Astrocyte of the cerebellum (primary cell): ENCODE measurements around the gene RHOG.

ENCODE experiments used
- DNase-seq: peaks from one replicate; pipeline ENCODE4 v3.0.0-alpha.2; 2011; ENCODE audit warnings: low read depth
- H3K4me3 ChIP-seq: 2 replicates; pipeline ENCODE4 v1.5.1; 2011; ENCODE audit warnings: mild to moderate bottlenecking, low read depth, low read length, moderate library complexity
- CTCF ChIP-seq: IDR thresholded peaks from 2 replicates; pipeline ENCODE4 v1.5.1; 2012; ENCODE audit warnings: low read length, low read depth, moderate library complexity, mild to moderate bottlenecking; ENCODE audit errors: missing control alignments
- in situ Hi-C: cut with HindIII; loops from 2 replicates; pipeline ENCODE4 v1.10.0; 2017; ENCODE audit warnings: low sequenced_read_pairs

RHOG gene

GRCh38 chr11:3860375-3860774, 19.6 kb upstream of the RHOG start:
- TF ChIP-seq CTCF: no peak
- DNase-seq: no peak
- in situ Hi-C loops: no loop called here
- no peak overlapping the region for H3K4me3 ChIP-seq

- no peak overlapping the region for H3K4me3 ChIP-seq
- TF ChIP-seq CTCF: no peak
- DNase-seq: no peak
- in situ Hi-C loops: loop anchor here (10.0 kb wide), 1 partner anchor 195 kb away; no protein-coding TSS in a partner anchor
These were observed 18.7 kb upstream of the RHOG start for GRCh38 chr11:3859373-3859881.

DNA sequence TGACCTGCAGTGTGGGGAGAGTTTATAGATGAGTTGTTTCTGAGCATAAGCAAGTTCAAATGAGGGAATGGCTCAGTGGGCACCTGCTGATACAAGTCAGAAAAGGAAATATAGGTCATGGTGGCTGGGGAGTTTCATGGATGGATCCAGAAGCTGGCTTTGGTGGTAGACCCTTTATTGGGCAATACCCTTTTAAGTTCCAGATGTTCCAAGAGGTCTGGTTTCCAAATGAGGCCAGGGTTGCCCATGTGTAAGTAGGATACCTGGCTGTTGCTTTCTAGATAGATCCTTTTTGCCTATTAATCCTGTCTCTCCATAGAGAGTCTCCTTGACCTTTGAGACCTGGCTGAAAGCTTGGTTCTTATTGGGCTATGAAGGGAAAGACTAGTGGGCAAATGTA, 16.9 kb upstream of the RHOG start:
- in situ Hi-C loops: loop anchor here (10.0 kb wide), 1 partner anchor 197 kb away; no protein-coding TSS in a partner anchor
- no peak for TF ChIP-seq CTCF
- H3K4me3 ChIP-seq: no peak overlapping the region
- DNase-seq: no peak

DNA sequence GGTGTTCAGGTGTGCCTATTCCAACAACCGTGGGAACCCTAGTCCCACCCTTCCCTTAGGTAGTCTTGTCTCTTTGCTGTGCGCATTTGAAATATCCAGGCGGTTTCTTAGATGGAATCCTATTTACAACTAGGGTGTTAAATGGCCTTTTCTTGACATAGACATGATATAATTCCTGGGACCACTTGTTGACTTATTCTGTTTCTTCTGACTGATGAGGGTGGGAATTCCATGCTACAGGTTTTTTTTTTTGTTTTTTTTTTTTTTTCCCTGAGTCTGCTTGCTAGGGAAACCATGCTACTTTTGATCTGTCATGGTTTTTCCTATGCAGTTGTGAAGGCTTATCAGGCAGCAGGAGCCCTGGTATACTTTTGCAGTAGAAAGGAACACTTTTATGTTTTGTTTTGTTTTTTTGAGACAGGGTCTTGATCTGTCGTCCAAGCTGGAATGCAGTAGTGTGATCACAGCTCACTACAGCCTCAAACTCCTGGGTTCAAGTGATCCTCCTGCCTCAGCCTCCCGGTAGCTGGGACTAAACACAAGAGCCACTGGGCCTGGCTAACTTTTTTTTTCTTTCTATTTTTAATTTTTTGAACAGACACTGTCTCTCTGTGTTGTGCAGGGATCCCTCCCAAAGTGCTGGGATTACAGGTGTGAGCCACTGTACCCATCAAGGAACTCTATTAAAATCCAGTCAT, 16.2 kb upstream of the RHOG start:
- peak overlapping the region; percentile 92 for H3K4me3 ChIP-seq
- no peak for DNase-seq
- TF ChIP-seq CTCF: no peak
- in situ Hi-C loops: loop anchor here (10.0 kb wide), 1 partner anchor 198 kb away; no protein-coding TSS in a partner anchor

GRCh38 chr11:3855808-3856491, 15.2 kb upstream of the RHOG start:
- H3K4me3 ChIP-seq: peak overlapping the region; percentile 92
- DNase-seq: no peak
- no peak for TF ChIP-seq CTCF
- in situ Hi-C loops: loop anchor here (10.0 kb wide), 1 partner anchor 199 kb away; no protein-coding TSS in a partner anchor

GRCh38 chr11:3854977-3855807, 14.4 kb upstream of the RHOG start, which contains the start of gene STIM1:
TSS of gene STIM1 (plus strand) at chr11:3855664. CDS start at chr11:3856271, 607 bp downstream.
- in situ Hi-C loops: loop anchor here (10.0 kb wide), 1 partner anchor 200 kb away; no protein-coding TSS in a partner anchor

More at GRCh38 chr11:3854977-3855807, 14.4 kb upstream of the RHOG start, which contains the start of gene STIM1:
- peak; percentile 89 for TF ChIP-seq CTCF
- DNase-seq: peak; percentile 83
- H3K4me3 ChIP-seq: peak within 1 kb of the TSS; percentile 92
